ENCODE results near the gene PLEK. TPM values are rescaled to one million over a fixed set of nuclear protein-coding genes. Genes with fewer than 3 reads are reported as not detected.

Gene PLEK
- total and polyA plus RNA-seq, 10 of the 15 experiments (the other 5 are each of a cell fraction or from before 2014, with no cell fraction given), result 229 to 804 (median 362) TPM

GRCh38 chr2:68387408-68388350 is 22.6 kb downstream of the PLEK start (continued):
- no peak for TF ChIP-seq WRNIP1 (IDR thresholded peaks at IDR 0.05; ENCODE audit: borderline replicate concordance, low read depth, low read length)
- TF ChIP-seq CEBPB (IDR thresholded peaks at IDR 0.05; ENCODE audit: borderline replicate concordance in 1 of 2, low read depth in 2 of 2, low read length in 2 of 2), result 0 out of 4 replicates have a peak, but pooled peaks of 1 of the 2 experiments have one; percentile 56
- peak; percentile 80 for TF ChIP-seq DPF2 (IDR thresholded peaks at IDR 0.05)
- no peak for TF ChIP-seq E4F1 (IDR thresholded peaks at IDR 0.05; ENCODE audit: borderline replicate concordance, partially characterized antibody)
- 0 out of 4 replicates have a peak, but pooled peaks of 1 of the 2 experiments have one; percentile 0 for TF ChIP-seq SRF (IDR thresholded peaks at IDR 0.05; ENCODE audit: low read depth in 2 of 2, low read length in 2 of 2)
- TF ChIP-seq TAF1 (IDR thresholded peaks at IDR 0.05; ENCODE audit: borderline replicate concordance, low read depth, low read length), result peak; percentile 45; the same call in 1 of the 2 replicates
- peak; percentile 96; the same call in 1 of the 2 replicates for TF ChIP-seq SMARCA5 (IDR thresholded peaks at IDR 0.05)
- TF ChIP-seq JUND (IDR thresholded peaks at IDR 0.05; ENCODE audit: low read depth, low read length), result no peak
- peak; percentile 79; the same call in 1 of the 2 replicates for TF ChIP-seq STAT3 (IDR thresholded peaks at IDR 0.05; ENCODE audit: low read depth, low read length)
- TF ChIP-seq BCL11A (IDR thresholded peaks at IDR 0.05; ENCODE audit: low read depth, low read length), result peak; percentile 56
- no peak for TF ChIP-seq BCLAF1 (IDR thresholded peaks at IDR 0.05)
- no peak for TF ChIP-seq MYB (IDR thresholded peaks at IDR 0.05; ENCODE audit: borderline replicate concordance, low read depth, low read length)
- TF ChIP-seq RB1 (IDR thresholded peaks at IDR 0.05; ENCODE audit: borderline replicate concordance), result no peak; the same call in 1 of the 2 replicates
- TF ChIP-seq BACH1 (IDR thresholded peaks at IDR 0.05; ENCODE audit: borderline replicate concordance), result peak; percentile 76; the same call in 1 of the 2 replicates
- no peak for TF ChIP-seq PAX8 (IDR thresholded peaks at IDR 0.05)
- TF ChIP-seq TCF3 (IDR thresholded peaks at IDR 0.05; ENCODE audit: borderline replicate concordance, insufficient read depth, low read depth, low read length), result no peak
- no peak for TF ChIP-seq SREBF2 (IDR thresholded peaks at IDR 0.05; ENCODE audit: low read length)
- TF ChIP-seq MLLT1 (IDR thresholded peaks at IDR 0.05), result peak; percentile 84; the same call in 1 of the 2 replicates
- no peak for TF ChIP-seq ZZZ3 (IDR thresholded peaks at IDR 0.05; ENCODE audit: control insufficient read depth, insufficient read length, low read depth)
- TF ChIP-seq PAX5 (IDR thresholded peaks at IDR 0.05; ENCODE audit: borderline replicate concordance, low read depth, low read length), result peak; percentile 31; the same call in 1 of the 2 replicates
- no peak for TF ChIP-seq SMAD1 (IDR thresholded peaks at IDR 0.05; ENCODE audit: low read depth, partially characterized antibody)
- peak; percentile 69 for TF ChIP-seq RELA (IDR thresholded peaks at IDR 0.05; ENCODE audit: borderline replicate concordance, partially characterized antibody)
- peak; percentile 94; the same call in 1 of the 2 replicates for TF ChIP-seq FOXM1 (IDR thresholded peaks at IDR 0.05; ENCODE audit: low read depth, low read length)

Data from GM12878 (cell line).